ENCODE measurements around the gene GHSR. TPM values are rescaled to one million over a fixed set of nuclear protein-coding genes. Genes with fewer than 3 reads are reported as not detected.

Gene GHSR
- total and polyA plus RNA-seq, 4 donors, result not detected

- Histone ChIP-seq H3K36me3 (ENCODE audit: control insufficient read depth in 4 of 4, insufficient read depth in 3 of 4, low read depth in 1 of 4, low read length in 3 of 4) (no peaks in the 10 kb centered on the region), H3K9ac (ENCODE audit: low read depth in 1 of 2, low read length in 2 of 2) (no peak overlapping the region), H3K27ac (ENCODE audit: low read depth in 1 of 2, low read length in 2 of 2) (no peak overlapping the region), H3K9me3 (ENCODE audit: control insufficient read depth in 4 of 4, low read length in 3 of 4) (no peaks in the 10 kb centered on the region), H3K4me1 (ENCODE audit: control insufficient read depth in 4 of 4, insufficient read depth in 4 of 4, low read length in 3 of 4) (no peaks in the 10 kb centered on the region), H3K27me3 (ENCODE audit: control insufficient read depth in 4 of 4, insufficient read depth in 4 of 4, low read length in 3 of 4) (no peaks in the 10 kb centered on the region), H3K4me3 (ENCODE audit: low read depth in 1 of 3, low read length in 3 of 3) (no peak overlapping the region)
- TF ChIP-seq SP1 (IDR thresholded peaks at IDR 0.05) (no peak), HNF4G (IDR thresholded peaks at IDR 0.05) (no peak), JUND (IDR thresholded peaks at IDR 0.05) (no peak), GABPA (IDR thresholded peaks at IDR 0.05 in 1 of 2, conservative IDR thresholded peaks at IDR 0.05 in 1 of 2) (no peak), RXRA (IDR thresholded peaks at IDR 0.05) (no peak), CTCF (IDR thresholded peaks at IDR 0.05; ENCODE audit: low read depth, low read length, missing input control) (no peak), NR2F2 (IDR thresholded peaks at IDR 0.05) (no peak), HNF4A (conservative IDR thresholded peaks at IDR 0.05) (no peak), FOXA2 (IDR thresholded peaks at IDR 0.05) (no peak), TAF1 (conservative IDR thresholded peaks at IDR 0.05) (no peak), YY1 (IDR thresholded peaks at IDR 0.05) (no peak), REST (IDR thresholded peaks at IDR 0.05) (no peak), EGR1 (IDR thresholded peaks at IDR 0.05; ENCODE audit: low read depth in 2 of 2) (no peak)
- TF ChIP-seq, protein P1, sequence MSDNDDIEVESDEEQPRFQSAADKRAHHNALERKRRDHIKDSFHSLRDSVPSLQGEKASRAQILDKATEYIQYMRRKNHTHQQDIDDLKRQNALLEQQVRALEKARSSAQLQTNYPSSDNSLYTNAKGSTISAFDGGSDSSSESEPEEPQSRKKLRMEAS (IDR thresholded peaks at IDR 0.05), result no peak
- WGBS, result 85% methylated on average over 13 of the region's 13 CpGs
- no peak for DNase-seq (ENCODE audit: low spot score)
These were observed 37.4 kb downstream of the GHSR start for GRCh38 chr3:172410702-172411477.

- H3K9ac ChIP-seq (ENCODE audit: low read depth in 1 of 2, low read length in 2 of 2), result no peak overlapping the region
- H3K4me3 ChIP-seq (ENCODE audit: low read depth in 1 of 3, low read length in 3 of 3), result no peak overlapping the region
- H3K27me3 ChIP-seq (ENCODE audit: control insufficient read depth in 4 of 4, insufficient read depth in 4 of 4, low read length in 3 of 4), result no peaks in the 10 kb centered on the region
- no peak overlapping the region for H3K27ac ChIP-seq (ENCODE audit: low read depth in 1 of 2, low read length in 2 of 2)
- H3K4me1 ChIP-seq (ENCODE audit: control insufficient read depth in 4 of 4, insufficient read depth in 4 of 4, low read length in 3 of 4), result no peaks in the 10 kb centered on the region
- WGBS, result 69% methylated on average over 3 of the region's 3 CpGs
- no peaks in the 10 kb centered on the region for H3K36me3 ChIP-seq (ENCODE audit: control insufficient read depth in 4 of 4, insufficient read depth in 3 of 4, low read depth in 1 of 4, low read length in 3 of 4)
- TF ChIP-seq YY1 (IDR thresholded peaks at IDR 0.05), result no peak
- TF ChIP-seq CTCF (IDR thresholded peaks at IDR 0.05; ENCODE audit: low read depth, low read length, missing input control), result no peak
- TF ChIP-seq JUND (IDR thresholded peaks at IDR 0.05), result no peak
- TF ChIP-seq REST (IDR thresholded peaks at IDR 0.05), result no peak
- no peak for TF ChIP-seq FOXA2 (IDR thresholded peaks at IDR 0.05)
- no peak for TF ChIP-seq NR2F2 (IDR thresholded peaks at IDR 0.05)
- TF ChIP-seq ATF3 (IDR thresholded peaks at IDR 0.05), result no peak
- no peak for TF ChIP-seq FOXA1 (IDR thresholded peaks at IDR 0.05)
- no peak for TF ChIP-seq HNF4G (IDR thresholded peaks at IDR 0.05)
- no peak for TF ChIP-seq TAF1 (conservative IDR thresholded peaks at IDR 0.05)
- no peak for TF ChIP-seq RXRA (IDR thresholded peaks at IDR 0.05)
- no peak for DNase-seq (ENCODE audit: low spot score)
- no peaks in the 10 kb centered on the region for H3K9me3 ChIP-seq (ENCODE audit: control insufficient read depth in 4 of 4, low read length in 3 of 4)
These were observed 40.4 kb downstream of the GHSR start for GRCh38 chr3:172407872-172408271.
